Left lung (tissue), 10 donors: ENCODE measurements around the gene THEMIS. TPM values are rescaled to one million over a fixed set of nuclear protein-coding genes. Genes with fewer than 3 reads are reported as not detected.

Source experiments
- ATAC-seq: fragments of 200-7000 bp; cut with Tn5 transposase; one replicate; pipeline ENCODE4 v1.9.1; 2020; ENCODE audit warnings: moderate library complexity
- DNase-seq, 4 donors: peaks; one replicate each; pipeline ENCODE4 v3.0.0-alpha.2; 2013 to 2020
- H3K27ac ChIP-seq, 2 donors: fragments of 200-600 bp; sonication (generic) in 1 of 2; one replicate each; pipeline versions ENCODE4 v1.5.0 to v1.8.0; 2020 to 2021
- H3K27me3 ChIP-seq, 2 donors: fragments of 200-600 bp; sonication (generic) in 1 of 2; one replicate each; pipeline versions ENCODE4 v1.5.0 to v1.8.0; 2020 to 2021
- H3K36me3 ChIP-seq, 2 donors: fragments of 200-600 bp; sonication (generic) in 1 of 2; one replicate each; pipeline versions ENCODE4 v1.5.0 to v1.8.0; 2020 to 2021
- H3K4me1 ChIP-seq, 2 donors: fragments of 200-600 bp; one replicate each; pipeline ENCODE4 v1.8.0; 2021
- H3K4me3 ChIP-seq, 2 donors: fragments of 200-600 bp; sonication (generic) in 1 of 2; one replicate each; pipeline versions ENCODE4 v1.5.0 to v1.8.0; 2020 to 2021; ENCODE audit warnings: mild to moderate bottlenecking in 1 of 2
- H3K9me3 ChIP-seq, 2 donors: fragments of 200-600 bp; sonication (generic) in 1 of 2; one replicate each; pipeline versions ENCODE4 v1.5.0 to v1.8.0; 2020 to 2021
- intact Hi-C, 2 donors: fragments of 100-400 bp; cut with DNase I; formaldehyde crosslinking; loops; one replicate each; pipeline versions ENCODE4 v1.11.2 to v1.14.2; 2022
- polyA plus RNA-seq, 6 donors: library from polyadenylated mRNA; unstranded; fragments of 120-200 nt; gene quantifications; one replicate each; pipeline ENCODE4 v1.2.1, GENCODE V29; 2013; ENCODE audit not compliant: insufficient read length in 6 of 6
- total RNA-seq, 2 donors: library from RNA; stranded (reverse); fragmentation: NEBNext Ultra II Directional; extraction: Animal tissue kit (Norgen Biotek cat#: 25700); gene quantifications; one replicate each; pipeline ENCODE4 v1.2.1, GENCODE V29; 2021
- TF ChIP-seq, protein P1 (sequence below), 2 donors: fragments of 200-600 bp; sonication (generic) in 1 of 2; IDR thresholded peaks; one replicate each; pipeline versions ENCODE4 v1.5.0 to v1.8.0; 2021; ENCODE audit warnings: antibody characterized with exemption in 2 of 2
- donor health status: DM: no; HTN: yes; CAD: no.
- donor health status: DM: no; HTN: no; CAD: no.

THEMIS gene
- total and polyA plus RNA-seq, 8 donors = 0.08 to 2.6 (median 0.20) TPM

DNA sequence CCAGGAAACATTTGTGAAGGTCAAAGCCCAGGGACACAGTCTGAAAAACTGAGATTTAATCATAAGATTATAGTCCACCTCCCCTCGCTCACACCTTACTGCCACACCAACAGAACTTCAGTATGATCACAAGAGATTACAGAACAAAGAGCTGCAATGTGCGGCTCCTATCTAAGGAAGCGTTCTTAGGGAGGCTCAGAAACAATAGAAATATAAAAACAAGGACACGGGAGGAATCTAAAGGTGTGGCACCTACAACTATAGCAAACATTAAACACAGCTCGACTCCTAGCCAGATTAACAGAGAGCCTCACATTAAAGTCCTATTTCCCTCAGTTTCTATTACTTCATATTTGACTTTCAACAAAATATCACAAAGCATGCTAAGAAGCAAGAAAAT lies 40.4 kb upstream of the THEMIS start:
- Histone ChIP-seq H3K36me3 (no peaks in the 10 kb centered on the region), H3K4me3 (no peak overlapping the region), H3K27ac (no peak overlapping the region), H3K4me1 (peaks cover 0 to 3% of the 10 kb centered on the region in 2 donors), H3K9me3 (no peaks in the 10 kb centered on the region), H3K27me3 (no peaks in the 10 kb centered on the region)
- no peak for DNase-seq
- no peak for ATAC-seq
- TF ChIP-seq, protein P1, sequence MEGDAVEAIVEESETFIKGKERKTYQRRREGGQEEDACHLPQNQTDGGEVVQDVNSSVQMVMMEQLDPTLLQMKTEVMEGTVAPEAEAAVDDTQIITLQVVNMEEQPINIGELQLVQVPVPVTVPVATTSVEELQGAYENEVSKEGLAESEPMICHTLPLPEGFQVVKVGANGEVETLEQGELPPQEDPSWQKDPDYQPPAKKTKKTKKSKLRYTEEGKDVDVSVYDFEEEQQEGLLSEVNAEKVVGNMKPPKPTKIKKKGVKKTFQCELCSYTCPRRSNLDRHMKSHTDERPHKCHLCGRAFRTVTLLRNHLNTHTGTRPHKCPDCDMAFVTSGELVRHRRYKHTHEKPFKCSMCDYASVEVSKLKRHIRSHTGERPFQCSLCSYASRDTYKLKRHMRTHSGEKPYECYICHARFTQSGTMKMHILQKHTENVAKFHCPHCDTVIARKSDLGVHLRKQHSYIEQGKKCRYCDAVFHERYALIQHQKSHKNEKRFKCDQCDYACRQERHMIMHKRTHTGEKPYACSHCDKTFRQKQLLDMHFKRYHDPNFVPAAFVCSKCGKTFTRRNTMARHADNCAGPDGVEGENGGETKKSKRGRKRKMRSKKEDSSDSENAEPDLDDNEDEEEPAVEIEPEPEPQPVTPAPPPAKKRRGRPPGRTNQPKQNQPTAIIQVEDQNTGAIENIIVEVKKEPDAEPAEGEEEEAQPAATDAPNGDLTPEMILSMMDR (IDR thresholded peaks at IDR 0.05) = no peak
- intact Hi-C loops = no loop called here

DNA sequence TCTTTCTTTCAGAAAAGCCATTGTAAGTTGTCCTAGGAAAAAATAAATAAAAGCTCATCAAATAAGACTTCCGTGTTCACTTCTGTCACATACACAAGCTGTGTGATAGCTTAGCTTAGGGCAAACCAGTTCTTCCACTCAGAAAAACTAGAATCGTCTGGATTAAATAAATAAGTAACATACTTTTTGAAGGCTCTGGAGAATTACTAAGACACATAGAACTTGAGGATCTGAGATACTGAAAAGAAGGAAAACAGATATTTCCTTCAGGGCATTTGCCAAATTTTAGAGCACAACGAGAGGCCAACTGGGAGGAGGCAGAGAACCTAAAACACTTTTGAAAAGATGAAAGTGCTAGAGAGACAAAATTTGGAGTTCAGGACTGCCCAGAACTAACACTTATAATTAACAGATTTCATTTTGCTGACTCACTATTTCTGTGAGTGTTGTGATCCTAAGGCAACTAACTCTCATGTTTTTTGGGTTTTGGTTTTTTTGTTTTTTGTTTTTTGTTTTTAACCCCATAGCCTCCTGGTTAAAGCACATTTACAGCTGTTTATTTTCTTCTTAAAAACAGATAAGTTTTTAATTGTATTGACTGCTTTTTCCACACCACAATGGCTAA lies 38.7 kb upstream of the THEMIS start:
- TF ChIP-seq, protein P1 (IDR thresholded peaks at IDR 0.05) = no peak
- ATAC-seq = peak; percentile 88
- H3K27me3 ChIP-seq = no peaks in the 10 kb centered on the region
- no peaks in the 10 kb centered on the region for H3K36me3 ChIP-seq
- H3K4me3 ChIP-seq = no peak overlapping the region
- intact Hi-C loops = no loop called here
- H3K4me1 ChIP-seq = peaks cover 0 to 3% of the 10 kb centered on the region in 2 donors
- peak in 2 of 4 donors; percentile 7 to 37 for DNase-seq
- no peaks in the 10 kb centered on the region for H3K9me3 ChIP-seq
- H3K27ac ChIP-seq = peak overlapping the region in 1 of 2 donors; percentile 38

DNA sequence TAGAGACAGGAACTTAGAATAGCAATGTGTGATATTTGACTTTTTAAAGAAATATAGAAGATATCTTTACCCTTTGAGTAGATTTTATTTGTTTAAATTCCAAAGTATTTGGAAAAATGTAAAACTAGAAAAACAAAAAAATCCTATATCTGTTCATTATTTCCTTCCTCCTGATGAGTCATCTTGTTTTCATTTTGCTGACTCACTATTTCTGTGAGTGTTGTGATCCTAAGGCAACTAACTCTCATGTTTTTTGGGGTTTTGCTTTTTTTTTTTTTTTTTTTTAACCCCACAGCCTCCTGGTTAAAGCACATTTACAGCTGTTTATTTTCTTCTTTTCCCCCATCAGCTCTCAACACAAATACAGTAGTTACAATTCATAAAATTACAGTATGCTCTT lies 37.8 kb upstream of the THEMIS start:
- no peak overlapping the region for H3K4me3 ChIP-seq
- H3K27me3 ChIP-seq = no peaks in the 10 kb centered on the region
- TF ChIP-seq, protein P1 (IDR thresholded peaks at IDR 0.05) = no peak
- H3K27ac ChIP-seq = no peak overlapping the region
- intact Hi-C loops = no loop called here
- no peaks in the 10 kb centered on the region for H3K36me3 ChIP-seq
- DNase-seq (no peak), ATAC-seq (peak; percentile 44)
- peaks cover 0 to 3% of the 10 kb centered on the region in 2 donors for H3K4me1 ChIP-seq
- no peaks in the 10 kb centered on the region for H3K9me3 ChIP-seq

DNA sequence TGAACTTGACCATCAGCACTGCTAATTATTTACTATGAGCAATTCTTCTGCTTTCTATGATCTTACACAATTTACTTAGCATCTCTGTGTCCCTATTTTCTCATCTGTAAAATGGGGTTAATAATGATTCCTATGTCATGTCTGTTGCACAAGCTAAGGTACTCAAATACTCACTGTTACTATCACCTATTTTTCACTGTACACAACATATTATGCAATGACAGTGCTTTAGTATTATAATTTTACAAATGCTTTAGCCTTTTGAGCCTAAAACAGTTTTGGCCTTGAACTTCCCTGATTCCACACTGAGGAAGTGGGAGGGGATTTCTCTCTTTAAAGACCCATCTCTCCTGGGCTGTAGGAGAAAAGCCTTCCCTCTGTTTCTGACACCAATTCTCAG lies 36.9 kb upstream of the THEMIS start:
- ATAC-seq (no peak), DNase-seq (no peak)
- Histone ChIP-seq H3K9me3 (peaks cover 3 to 8% of the 10 kb centered on the region in 2 donors), H3K4me1 (peaks cover 0 to 3% of the 10 kb centered on the region in 2 donors), H3K36me3 (no peaks in the 10 kb centered on the region), H3K27me3 (no peaks in the 10 kb centered on the region), H3K4me3 (no peak overlapping the region), H3K27ac (no peak overlapping the region)
- TF ChIP-seq, protein P1 (IDR thresholded peaks at IDR 0.05) = no peak
- intact Hi-C loops = no loop called here

DNA sequence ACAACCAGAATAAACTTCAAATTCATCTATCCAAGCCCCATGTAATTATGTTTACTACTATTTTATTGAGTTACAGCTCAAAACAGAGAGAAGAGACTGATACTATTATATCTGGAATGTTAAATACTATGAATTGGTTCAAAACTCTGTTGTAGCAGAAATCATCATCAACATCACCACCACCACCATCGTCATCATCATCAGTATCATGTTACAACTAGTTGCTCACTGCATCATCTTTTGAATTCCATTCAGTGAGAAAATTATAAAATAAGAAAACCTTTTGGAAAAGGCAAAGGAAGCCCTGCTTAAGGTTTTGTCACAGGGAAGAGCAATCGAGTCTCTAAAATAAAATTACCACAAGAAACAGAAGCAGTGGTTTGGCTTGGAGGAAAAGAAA lies 36.2 kb upstream of the THEMIS start:
- no peak overlapping the region for H3K27ac ChIP-seq
- no peak for DNase-seq
- intact Hi-C loops = no loop called here

More for the DNA sequence above, 36.2 kb upstream of the THEMIS start:
- Histone ChIP-seq H3K27me3 (no peaks in the 10 kb centered on the region), H3K9me3 (peaks cover 5 to 14% of the 10 kb centered on the region in 2 donors), H3K4me3 (no peak overlapping the region), H3K36me3 (no peaks in the 10 kb centered on the region), H3K4me1 (peaks cover 0 to 3% of the 10 kb centered on the region in 2 donors)
- TF ChIP-seq, protein P1 (IDR thresholded peaks at IDR 0.05) = no peak
- ATAC-seq = no peak
